ENCODE measurements around the gene CCSAP.

DNA sequence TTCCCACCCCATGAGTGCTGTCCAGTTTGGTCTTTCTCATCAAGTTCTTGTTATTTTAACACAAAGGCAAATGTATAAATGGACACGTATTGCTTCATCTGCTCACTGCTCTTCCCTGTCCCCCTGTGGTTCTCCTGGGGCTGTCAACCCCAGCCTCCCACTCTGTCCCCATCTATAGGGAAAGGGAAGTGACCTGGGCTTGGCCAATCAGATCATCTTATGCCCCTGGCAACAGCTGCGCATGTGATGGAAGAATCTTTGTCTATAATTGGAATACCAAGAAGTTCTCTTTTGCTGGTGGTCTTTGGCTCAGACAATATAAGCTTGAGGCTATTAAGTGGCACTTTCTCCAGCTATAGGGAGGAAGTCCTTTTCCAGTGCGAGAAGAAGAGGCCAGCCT is 4.7 kb upstream of the CCSAP start:
- TF ChIP-seq CTCF (conservative IDR thresholded peaks at IDR 0.05; ENCODE audit: low read depth, low read length): no peak
- TF ChIP-seq EZH2phosphoT487 (IDR thresholded peaks at IDR 0.05; ENCODE audit: borderline replicate concordance, low read length): no peak
